SK-N-SH (cell line): ENCODE results near the gene RARRES1. TPM values are rescaled to one million over a fixed set of nuclear protein-coding genes. Genes with fewer than 3 reads are reported as not detected.

ENCODE experiments used
- CTCF ChIA-PET: fragments of 300-600, 350-600 bp; formaldehyde crosslinking; extraction: SDS; loops from one replicate; lab custom pipeline; 2021; lab: Yijun Ruan, JAX
- POLR2A ChIA-PET: fragments of 350-600 bp; sonication (Branson Sonifier 250); formaldehyde crosslinking; extraction: SDS; loops from one replicate; lab custom pipeline; 2020; ENCODE audit warnings: antibody characterized with exemption, inconsistent platforms; lab: Yijun Ruan, JAX
- DNase-seq: peaks from one replicate; pipeline ENCODE4 v3.0.0; 2012
- H2AFZ ChIP-seq: fragments of 200-600 bp; sonication (generic); 2 replicates; pipeline ENCODE4 v1.8.1; 2016; ENCODE audit warnings: antibody characterized with exemption, mild to moderate bottlenecking, low read depth
- H3F3A ChIP-seq: fragments of 200-600 bp; sonication (generic); replicated peaks from 2 replicates; pipeline ENCODE3; 2016; ENCODE audit warnings: antibody characterized with exemption, mild to moderate bottlenecking; ENCODE audit not compliant: insufficient read depth
- H3K27ac ChIP-seq, 2 experiments: fragments of 200-500 bp in 1 of 2; fragments of 200-600 bp in 1 of 2; sonication (Bioruptor generic) in 1 of 2; sonication (generic), shearing (Covaris generic) in 1 of 2; 2 replicates each; pipeline versions ENCODE4 v1.5.1 to v1.6.1; 2014 to 2016; ENCODE audit warnings: low read depth in 2 of 2, inconsistent platforms in 1 of 2, low read length in 1 of 2, mild to moderate bottlenecking in 1 of 2, mixed read lengths in 1 of 2
- H3K27me3 ChIP-seq: fragments of 200-600 bp; sonication (generic), shearing (Covaris generic); 2 replicates; pipeline ENCODE4 v1.6.1; 2016; ENCODE audit warnings: mixed run types; ENCODE audit not compliant: insufficient read depth
- H3K36me3 ChIP-seq, 2 experiments: fragments of 200-500 bp in 1 of 2; fragments of 200-600 bp in 1 of 2; sonication (Bioruptor generic) in 1 of 2; sonication (generic) in 1 of 2; replicated peaks in 1 of 2; 2 replicates each; pipeline versions ENCODE3 to v1.5.1; 2014 to 2016; ENCODE audit warnings: low read length in 1 of 2, mild to moderate bottlenecking in 1 of 2; ENCODE audit not compliant: insufficient read depth in 2 of 2, control insufficient read depth in 1 of 2
- H3K4me1 ChIP-seq, 2 experiments: fragments of 200-500 bp in 1 of 2; fragments of 200-600 bp in 1 of 2; sonication (Bioruptor generic) in 1 of 2; sonication (generic), shearing (Covaris generic) in 1 of 2; 2 replicates each; pipeline versions ENCODE4 v1.5.1 to v1.6.1; 2014 to 2016; ENCODE audit warnings: low read depth in 1 of 2, low read length in 1 of 2, mixed run types in 1 of 2; ENCODE audit not compliant: insufficient read depth in 2 of 2, control insufficient read depth in 1 of 2
- H3K4me2 ChIP-seq: fragments of 200-600 bp; sonication (generic), shearing (Covaris generic); 2 replicates; pipeline ENCODE4 v1.6.1; 2017; ENCODE audit warnings: mixed run types
- H3K4me3 ChIP-seq, 2 experiments: fragments of 200-500 bp in 1 of 2; fragments of 200-600 bp in 1 of 2; sonication (Bioruptor generic) in 1 of 2; sonication (generic), shearing (Covaris generic) in 1 of 2; 2 replicates each; pipeline versions ENCODE4 v1.5.1 to v1.8.1; 2014 to 2016; ENCODE audit warnings: low read depth in 2 of 2, inconsistent platforms in 1 of 2, low read length in 1 of 2, mild to moderate bottlenecking in 1 of 2, mixed read lengths in 1 of 2, moderate library complexity in 1 of 2
- H3K79me2 ChIP-seq: fragments of 200-600 bp; sonication (generic); 2 replicates; pipeline ENCODE4 v1.8.1; 2017; ENCODE audit warnings: mild to moderate bottlenecking; ENCODE audit not compliant: insufficient read depth
- H3K9ac ChIP-seq: fragments of 200-600 bp; sonication (generic); 2 replicates; pipeline ENCODE4 v1.6.1; 2017; ENCODE audit warnings: mixed run types
- H3K9me2 ChIP-seq: fragments of 200-600 bp; sonication (generic); 2 replicates; pipeline ENCODE4 v1.6.1; 2017; ENCODE audit warnings: mixed run types
- H3K9me3 ChIP-seq: fragments of 200-600 bp; sonication (generic); 2 replicates; pipeline ENCODE4 v1.6.1; 2017; ENCODE audit warnings: mixed run types, mild to moderate bottlenecking, moderate library complexity
- H4K20me1 ChIP-seq: fragments of 200-600 bp; sonication (generic); 2 replicates; pipeline ENCODE4 v1.6.1; 2017; ENCODE audit warnings: mild to moderate bottlenecking, mixed run types; ENCODE audit not compliant: insufficient read depth
- FOXJ3 ChIP-seq: sonication (generic); formaldehyde crosslinking; IDR thresholded peaks from 2 replicates; pipeline ENCODE4 v1.5.1; 2020; ENCODE audit warnings: mild to moderate bottlenecking, missing genetic modification reagents
- GABPA ChIP-seq: IDR thresholded peaks from 2 replicates; pipeline ENCODE4 v1.4.0; 2012; ENCODE audit warnings: low read depth, mild to moderate bottlenecking
- GATA2 ChIP-seq: sonication (generic); formaldehyde crosslinking; IDR thresholded peaks from 2 replicates; pipeline ENCODE4 v1.5.0; 2020; ENCODE audit warnings: mild to moderate bottlenecking, missing genetic modification reagents
- MAX ChIP-seq: IDR thresholded peaks from 2 replicates; pipeline ENCODE4 v1.4.0; 2012; ENCODE audit warnings: low read depth
- MEF2A ChIP-seq: IDR thresholded peaks from 2 replicates; pipeline ENCODE4 v1.4.0; 2012; ENCODE audit warnings: low read depth, borderline replicate concordance
- MXI1 ChIP-seq: IDR thresholded peaks from 2 replicates; pipeline ENCODE4 v1.6.1; 2012; ENCODE audit warnings: mild to moderate bottlenecking, low read depth, low read length, improper control_type of control experiment
- NRF1 ChIP-seq: IDR thresholded peaks from 2 replicates; pipeline ENCODE4 v1.6.1; 2012; ENCODE audit warnings: low read depth, mild to moderate bottlenecking, low read length
- POLR2AphosphoS5 ChIP-seq: IDR thresholded peaks from 2 replicates; pipeline ENCODE4 v1.6.1; 2012; ENCODE audit warnings: low read depth, low read length
- REST ChIP-seq: IDR thresholded peaks from 2 replicates; pipeline ENCODE4 v1.6.1; 2012; ENCODE audit warnings: mild to moderate bottlenecking, low read depth, low read length, moderate library complexity
- RFX5 ChIP-seq: IDR thresholded peaks from 2 replicates; pipeline ENCODE4 v1.6.1; 2012; ENCODE audit warnings: mild to moderate bottlenecking, improper control_type of control experiment, low read length
- SIN3A ChIP-seq: IDR thresholded peaks from 2 replicates; pipeline ENCODE4 v1.6.1; 2012; ENCODE audit warnings: low read depth, mild to moderate bottlenecking, low read length, moderate library complexity, borderline replicate concordance
- SMC3 ChIP-seq: IDR thresholded peaks from 2 replicates; pipeline ENCODE4 v1.6.1; 2012; ENCODE audit warnings: low read depth, low read length, improper control_type of control experiment
- TCF12 ChIP-seq: IDR thresholded peaks from 2 replicates; pipeline ENCODE4 v1.4.0; 2012
- polyA plus RNA-seq, 3 experiments: library from polyadenylated mRNA; depleted of rRNA; stranded (reverse); fragments of >200 nt; gene quantifications; 2 replicates each; pipeline ENCODE4 v1.2.3, GENCODE V29; 2012
- TF ChIP-seq, protein P1 (sequence below): fragments of 150-350 bp; IDR thresholded peaks from 2 replicates; pipeline ENCODE4 v1.6.1; 2016; ENCODE audit warnings: mild to moderate bottlenecking, low read depth, low read length

Gene RARRES1
- polyA plus RNA-seq, 1 of the 3 experiments (the other 2 are of a cell fraction), result 0.15 TPM

DNA sequence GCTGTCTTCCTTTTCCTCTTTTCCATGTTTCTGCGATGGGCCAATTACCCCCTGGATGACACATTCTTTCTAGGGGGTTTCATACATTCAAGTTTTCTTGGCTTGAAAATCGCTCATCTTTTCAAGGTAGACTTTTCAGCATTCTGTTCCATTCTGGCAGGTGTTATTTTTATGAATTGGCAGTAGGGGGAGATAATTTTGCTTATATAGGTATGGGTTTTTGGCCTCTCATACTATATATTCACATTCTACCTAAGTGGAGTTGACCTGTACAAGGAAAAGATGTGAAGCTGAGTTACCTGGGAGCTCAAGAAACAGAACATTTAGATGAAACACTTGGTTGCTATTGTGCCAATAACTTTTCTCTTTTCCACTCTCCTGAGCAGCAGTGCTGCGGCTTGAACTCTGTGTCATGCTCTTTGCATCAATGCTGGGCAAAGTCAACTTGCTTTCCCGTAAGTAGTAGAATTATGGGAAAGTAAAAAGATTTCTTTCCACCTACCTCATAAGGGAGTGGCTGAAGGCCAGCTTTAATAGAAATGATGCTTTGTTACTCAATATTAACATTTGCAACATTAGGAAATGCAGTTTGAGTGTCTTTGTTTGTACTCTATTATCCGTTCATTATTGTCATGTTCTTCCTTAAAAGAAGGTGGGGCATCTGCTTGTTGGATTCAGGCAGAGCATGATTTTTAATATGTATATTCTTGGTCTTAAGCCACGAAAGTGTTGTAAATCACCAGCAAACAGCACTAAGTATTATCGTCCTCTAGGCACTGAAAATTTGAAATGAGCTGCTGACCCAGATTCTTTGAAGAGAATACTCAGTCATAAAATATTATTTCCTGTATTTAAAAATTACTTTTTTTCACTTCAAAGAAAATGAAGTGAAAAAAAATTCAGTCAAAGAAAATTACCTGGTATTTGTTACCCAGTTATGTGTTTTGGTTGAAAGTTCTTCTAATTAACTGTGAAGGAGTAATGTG, 41.9 kb upstream of the RARRES1 start (continued):
- TF ChIP-seq REST, result no peak
- no peak for TF ChIP-seq MAX
- no peak for TF ChIP-seq TCF12
- TF ChIP-seq, protein P1, sequence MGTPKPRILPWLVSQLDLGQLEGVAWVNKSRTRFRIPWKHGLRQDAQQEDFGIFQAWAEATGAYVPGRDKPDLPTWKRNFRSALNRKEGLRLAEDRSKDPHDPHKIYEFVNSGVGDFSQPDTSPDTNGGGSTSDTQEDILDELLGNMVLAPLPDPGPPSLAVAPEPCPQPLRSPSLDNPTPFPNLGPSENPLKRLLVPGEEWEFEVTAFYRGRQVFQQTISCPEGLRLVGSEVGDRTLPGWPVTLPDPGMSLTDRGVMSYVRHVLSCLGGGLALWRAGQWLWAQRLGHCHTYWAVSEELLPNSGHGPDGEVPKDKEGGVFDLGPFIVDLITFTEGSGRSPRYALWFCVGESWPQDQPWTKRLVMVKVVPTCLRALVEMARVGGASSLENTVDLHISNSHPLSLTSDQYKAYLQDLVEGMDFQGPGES, result no peak
- no peak for TF ChIP-seq MXI1
- TF ChIP-seq SIN3A, result no peak
- TF ChIP-seq, all 33 proteins: peak for 0

GRCh38 chr3:158773166-158773565, 40.9 kb upstream of the RARRES1 start:
- Histone ChIP-seq H3K79me2 (no peaks in the 10 kb centered on the region), H3K4me3 (no peak overlapping the region), H3K4me2 (no peak overlapping the region), H3F3A (peaks cover 6% of the 10 kb centered on the region), H4K20me1 (no peaks in the 10 kb centered on the region), H2AFZ (no peak overlapping the region), H3K36me3 (no peaks in the 10 kb centered on the region), H3K9me2 (no peaks in the 10 kb centered on the region), H3K27ac (no peak overlapping the region), H3K9me3 (no peaks in the 10 kb centered on the region), H3K27me3 (no peaks in the 10 kb centered on the region), H3K4me1 (peaks cover 4 to 20% of the 10 kb centered on the region in 2 experiments; a peak in 3 of 4 replicates), H3K9ac (no peak overlapping the region)
- no peak for TF ChIP-seq SMC3
- no peak for TF ChIP-seq POLR2AphosphoS5
- no peak for TF ChIP-seq GABPA
- TF ChIP-seq, protein P1, result no peak
- TF ChIP-seq RFX5, result no peak
- TF ChIP-seq FOXJ3, result no peak
- TF ChIP-seq SIN3A, result no peak
- TF ChIP-seq GATA2 (CRISPR knock-in tag), result no peak
- no peak for TF ChIP-seq MEF2A
- TF ChIP-seq NRF1, result no peak
- POLR2A ChIA-PET, result no interaction called here
- DNase-seq, result no peak
- CTCF ChIA-PET, result interaction anchor here (3.0 kb wide), 1 partner anchor 45 kb away, joined by 12 read pairs; no protein-coding TSS in a partner anchor
